NCI-H1048 (cell line): ENCODE data around the gene ZMIZ1.

Source experiments
- DNase-seq: peaks from one replicate; lab custom pipeline; 2025; lab: John Stamatoyannopoulos, UW

Gene ZMIZ1

DNA sequence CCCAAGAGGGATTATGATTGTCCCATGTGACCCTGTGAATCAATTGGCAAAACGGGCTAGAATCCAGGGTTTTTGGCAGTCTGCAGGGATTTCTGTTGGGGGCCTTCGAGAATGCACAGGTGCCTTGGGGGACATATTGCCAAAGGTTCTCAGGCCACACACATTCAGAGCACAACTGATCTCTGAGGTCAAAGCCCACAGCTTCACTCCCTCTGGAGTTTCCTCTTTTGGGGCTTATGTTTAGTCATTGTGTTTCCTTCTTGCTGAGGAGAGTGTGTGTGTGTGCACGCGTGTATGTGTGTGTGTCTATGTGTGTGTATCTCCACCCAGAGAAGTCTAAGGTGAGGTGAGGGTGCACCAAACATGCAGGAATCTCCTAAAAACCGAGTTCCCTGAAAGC is 287.3 kb downstream of the ZMIZ1 start:
- DNase-seq = no peak

- no peak for DNase-seq
Measured at GRCh38 chr10:79357180-79357579, 288.4 kb downstream of the ZMIZ1 start.

DNA sequence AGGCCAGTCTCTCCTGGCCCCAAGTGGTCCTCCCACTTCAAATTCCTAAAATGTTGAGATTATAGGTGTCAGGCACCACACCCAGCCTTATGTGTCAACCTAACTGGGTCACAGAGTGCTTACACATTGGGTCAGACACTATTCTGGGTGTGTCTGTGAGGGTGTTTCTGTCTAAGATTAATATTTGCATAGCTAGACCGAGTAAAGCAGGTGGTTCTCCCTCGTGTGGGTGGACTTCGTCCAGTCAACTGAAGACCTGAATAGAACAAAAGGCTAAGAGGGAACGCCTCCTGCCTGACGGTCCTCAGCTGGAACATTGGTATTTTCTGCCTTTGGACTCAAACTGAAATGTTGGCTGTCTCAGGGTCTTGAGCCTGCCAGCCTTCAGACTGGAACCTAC is 290.0 kb downstream of the ZMIZ1 start:
- DNase-seq = no peak

- no peak for DNase-seq
Measured at GRCh38 chr10:79359816-79360498, 291.2 kb downstream of the ZMIZ1 start.

GRCh38 chr10:79360499-79361342 is 292.0 kb downstream of the ZMIZ1 start:
- DNase-seq = no peak

DNA sequence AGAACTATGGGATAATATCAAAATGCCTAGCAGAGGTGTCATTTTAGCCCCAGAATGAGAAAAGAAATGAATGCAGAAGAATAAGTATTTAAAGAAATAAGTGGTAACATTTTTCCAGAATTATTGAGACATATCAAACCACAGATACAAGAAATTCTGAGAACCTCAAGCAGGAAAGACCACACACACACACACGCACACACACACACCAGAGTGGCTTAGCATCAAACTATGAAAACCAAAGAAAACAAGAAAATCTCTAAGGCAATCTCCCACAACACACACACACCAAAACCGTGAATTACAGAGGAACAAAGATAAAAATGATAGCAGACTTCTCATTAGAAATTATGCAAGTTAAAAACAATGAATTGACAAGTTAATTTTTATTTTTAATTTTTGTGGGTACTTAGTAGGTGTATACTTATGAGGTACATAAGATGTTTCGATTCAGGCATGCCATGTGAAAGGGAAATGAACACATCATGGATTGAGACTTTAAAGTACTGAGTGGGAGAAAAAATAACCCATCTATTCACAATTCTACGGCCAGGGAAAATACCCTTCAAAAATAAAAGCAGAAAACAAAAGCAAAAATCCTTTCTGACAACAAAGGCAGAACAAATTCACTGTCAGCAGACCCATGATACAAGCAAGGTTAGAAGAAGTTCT is 293.1 kb downstream of the ZMIZ1 start:
- DNase-seq = no peak
